GM19328 (cell line): ENCODE results near the gene FHOD3.

Experiments
- ATAC-seq: cut with Tn5 transposase; IDR thresholded peaks from one replicate; pipeline ENCODE4 v1.9.1; 2021; ENCODE audit warnings: mild to moderate bottlenecking, moderate library complexity; ENCODE audit not compliant: unreplicated experiment

FHOD3 gene

GRCh38 chr18:36321658-36322407 lies 24.3 kb downstream of the FHOD3 start:
- no peak for ATAC-seq

- no peak for ATAC-seq
These were observed 24.9 kb downstream of the FHOD3 start for GRCh38 chr18:36322408-36322728.

GRCh38 chr18:36322734-36323133 lies 25.2 kb downstream of the FHOD3 start:
- no peak for ATAC-seq

GRCh38 chr18:36323421-36323820 lies 25.9 kb downstream of the FHOD3 start:
- ATAC-seq, result no peak

- no peak for ATAC-seq
These were observed 28.3 kb downstream of the FHOD3 start for GRCh38 chr18:36325846-36326245.

- ATAC-seq, result no peak
These were observed 29.3 kb downstream of the FHOD3 start for GRCh38 chr18:36326771-36327170.

- ATAC-seq, result no peak
These were observed 30.1 kb downstream of the FHOD3 start for GRCh38 chr18:36327352-36328316.

- ATAC-seq, result no peak
These were observed 30.9 kb downstream of the FHOD3 start for GRCh38 chr18:36328385-36328858.

GRCh38 chr18:36328916-36329315 lies 31.4 kb downstream of the FHOD3 start:
- ATAC-seq, result no peak

GRCh38 chr18:36329684-36330434 lies 32.3 kb downstream of the FHOD3 start:
- ATAC-seq, result no peak

GRCh38 chr18:36330435-36331052 lies 33.0 kb downstream of the FHOD3 start:
- no peak for ATAC-seq

- ATAC-seq, result no peak
These were observed 34.0 kb downstream of the FHOD3 start for GRCh38 chr18:36331521-36331971.

GRCh38 chr18:36333414-36333813 lies 35.9 kb downstream of the FHOD3 start:
- no peak for ATAC-seq

- ATAC-seq, result no peak
These were observed 37.3 kb downstream of the FHOD3 start for GRCh38 chr18:36334798-36335197.

GRCh38 chr18:36335476-36336279 lies 38.2 kb downstream of the FHOD3 start:
- no peak for ATAC-seq

- no peak for ATAC-seq
These were observed 40.3 kb downstream of the FHOD3 start for GRCh38 chr18:36337679-36338402.

GRCh38 chr18:36338403-36338933 lies 41.0 kb downstream of the FHOD3 start:
- no peak for ATAC-seq

- no peak for ATAC-seq
These were observed 42.7 kb downstream of the FHOD3 start for GRCh38 chr18:36340246-36340645.

- no peak for ATAC-seq
These were observed 44.4 kb downstream of the FHOD3 start for GRCh38 chr18:36341944-36342343.
